Activated effector memory CD4-positive, alpha-beta T cell treated with anti-CD3 and anti-CD28 coated beads, Interleukin-2, amount 50 U/mL, for 16 hours (primary cell): Measurements from ENCODE around the gene CHRNA7.

ENCODE experiments used
- DNase-seq: peaks from one replicate; pipeline ENCODE4 v3.0.0-alpha.2; 2020

The CHRNA7 gene

DNA sequence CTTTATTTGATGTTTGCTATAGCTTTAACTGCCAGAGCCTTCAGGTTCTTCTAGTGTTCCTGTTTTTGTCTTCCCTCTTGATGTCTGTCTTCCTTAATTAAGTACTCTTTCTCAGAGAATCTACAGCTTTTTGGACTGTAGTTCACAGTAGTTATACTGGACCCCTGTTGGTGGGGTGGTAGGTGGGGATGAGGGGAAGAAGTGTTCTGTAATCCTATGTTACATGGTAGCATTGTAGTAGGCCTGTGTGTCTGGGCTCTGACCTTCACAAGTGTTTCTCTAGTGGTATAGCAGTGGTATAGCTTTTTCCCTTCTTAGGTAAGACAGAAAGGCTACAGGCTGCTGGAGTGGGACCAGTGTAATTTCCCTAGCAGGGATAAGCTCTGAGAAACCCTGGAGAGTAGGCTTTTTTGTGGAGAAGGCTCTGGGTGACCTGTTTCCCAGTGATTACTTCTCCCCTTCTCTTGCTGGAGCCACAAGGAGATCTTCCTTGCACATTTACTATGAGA is 59.6 kb downstream of the CHRNA7 start:
- no peak for DNase-seq

DNA sequence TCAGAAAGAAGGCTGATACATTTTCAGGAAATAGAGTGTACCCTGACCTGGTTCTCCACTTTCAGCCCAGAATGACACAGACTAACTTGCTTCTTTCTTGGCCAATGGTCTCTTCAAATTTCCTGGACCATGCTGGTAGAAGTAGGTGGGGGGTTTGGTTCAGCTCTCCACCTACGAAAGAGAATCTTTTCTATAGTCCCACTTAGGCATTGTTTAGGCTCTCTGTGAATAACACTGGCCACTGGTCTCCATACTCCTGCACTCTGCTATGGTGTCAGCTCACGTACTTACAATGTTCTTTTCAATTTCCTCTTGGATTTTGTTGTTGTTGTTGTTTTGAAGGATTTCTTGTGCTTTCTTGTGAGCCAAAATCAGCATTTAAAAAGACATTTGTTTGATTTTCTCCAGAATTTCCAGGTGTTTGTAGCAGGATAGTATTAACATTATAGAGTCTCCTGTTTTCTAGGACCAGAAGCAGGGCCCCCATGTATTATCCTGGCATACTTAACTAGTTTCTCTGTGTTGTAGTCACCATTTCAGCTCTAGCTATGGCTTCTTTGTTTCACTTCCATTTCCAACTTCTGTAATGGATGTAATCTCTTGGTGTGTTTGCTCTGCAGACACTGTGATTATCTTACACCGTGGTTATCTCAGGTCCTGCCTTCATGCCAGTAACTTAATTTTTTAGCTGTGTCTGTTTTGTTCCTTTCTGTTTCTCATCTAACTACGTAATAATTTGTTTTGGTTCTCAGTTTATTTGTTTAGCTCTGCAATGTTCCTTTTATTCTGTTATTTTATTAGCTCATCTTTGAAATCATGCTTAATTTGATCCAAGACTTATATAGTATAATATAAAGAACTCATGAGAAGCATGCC is 61.4 kb downstream of the CHRNA7 start:
- no peak for DNase-seq

DNA sequence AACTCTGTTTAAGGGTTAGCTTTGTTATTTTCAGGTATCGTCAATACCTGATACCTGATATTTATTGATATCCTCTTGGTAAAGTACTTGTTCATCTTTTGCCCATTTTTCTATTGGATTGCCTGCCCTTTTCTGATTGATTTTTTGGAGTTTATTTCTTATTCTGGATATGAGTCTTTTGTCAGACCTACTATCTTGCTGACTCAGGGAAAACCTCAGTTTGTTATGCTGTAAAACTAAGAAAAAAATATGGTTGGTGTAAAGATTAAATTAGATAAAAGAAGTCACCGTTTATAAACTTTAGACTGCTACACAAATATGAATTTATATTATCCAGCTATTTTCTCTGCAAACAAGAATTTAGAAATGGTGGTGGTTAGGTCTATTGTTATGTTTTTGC is 65.9 kb downstream of the CHRNA7 start:
- DNase-seq: no peak

DNA sequence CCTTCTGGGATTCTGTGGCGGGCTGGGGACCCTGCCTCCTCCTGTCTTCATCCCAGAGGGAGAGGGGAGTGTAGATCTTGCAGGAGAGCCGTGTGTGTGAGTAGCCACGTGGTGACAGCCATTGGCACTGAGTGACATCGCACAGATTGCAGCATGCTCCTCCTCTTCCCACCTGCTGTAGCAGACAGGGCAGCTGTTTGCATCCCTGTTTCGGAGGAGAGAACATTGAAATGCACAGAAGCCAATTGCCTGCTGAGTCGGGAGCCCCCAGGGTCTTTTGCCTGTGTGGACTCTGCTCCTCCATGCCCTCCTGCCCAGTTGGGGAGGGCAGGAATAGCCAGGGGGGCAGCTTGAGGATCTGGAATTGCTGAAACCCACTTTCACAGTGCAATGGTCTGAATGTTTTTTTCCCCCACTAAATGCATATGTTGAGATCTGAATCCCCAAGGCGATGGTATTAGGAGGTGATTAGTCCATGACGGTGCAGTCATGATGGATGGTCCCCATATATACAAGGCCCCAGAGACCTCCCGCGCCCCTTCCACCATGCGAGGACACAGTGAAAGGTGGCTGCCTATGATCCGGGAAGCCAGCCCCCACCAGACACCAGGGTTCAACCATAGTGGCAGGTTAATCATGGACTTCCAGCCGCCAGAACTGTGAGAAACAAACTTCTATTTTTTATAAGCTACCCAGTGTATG is 66.8 kb downstream of the CHRNA7 start:
- no peak for DNase-seq

DNA sequence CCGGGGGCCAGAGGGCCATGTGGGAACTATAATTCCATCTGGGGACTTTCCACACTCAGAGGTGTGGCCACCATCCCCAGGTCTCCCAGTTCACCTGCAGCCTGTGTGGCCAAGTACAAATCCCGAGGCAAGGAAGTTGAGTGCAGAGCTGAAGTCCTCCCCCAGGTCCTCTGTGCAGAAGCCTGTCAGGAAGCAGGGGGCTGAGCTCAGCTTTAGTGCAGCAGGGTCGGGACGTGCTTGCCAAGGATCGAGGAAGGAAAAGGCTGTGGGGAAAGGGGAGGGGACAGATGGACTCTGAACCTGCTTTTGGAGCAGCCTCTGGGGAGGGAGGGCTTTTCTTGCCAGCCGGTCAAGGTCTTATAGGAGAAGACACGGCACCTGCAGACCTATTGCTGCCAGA is 67.7 kb downstream of the CHRNA7 start:
- DNase-seq: no peak

DNA sequence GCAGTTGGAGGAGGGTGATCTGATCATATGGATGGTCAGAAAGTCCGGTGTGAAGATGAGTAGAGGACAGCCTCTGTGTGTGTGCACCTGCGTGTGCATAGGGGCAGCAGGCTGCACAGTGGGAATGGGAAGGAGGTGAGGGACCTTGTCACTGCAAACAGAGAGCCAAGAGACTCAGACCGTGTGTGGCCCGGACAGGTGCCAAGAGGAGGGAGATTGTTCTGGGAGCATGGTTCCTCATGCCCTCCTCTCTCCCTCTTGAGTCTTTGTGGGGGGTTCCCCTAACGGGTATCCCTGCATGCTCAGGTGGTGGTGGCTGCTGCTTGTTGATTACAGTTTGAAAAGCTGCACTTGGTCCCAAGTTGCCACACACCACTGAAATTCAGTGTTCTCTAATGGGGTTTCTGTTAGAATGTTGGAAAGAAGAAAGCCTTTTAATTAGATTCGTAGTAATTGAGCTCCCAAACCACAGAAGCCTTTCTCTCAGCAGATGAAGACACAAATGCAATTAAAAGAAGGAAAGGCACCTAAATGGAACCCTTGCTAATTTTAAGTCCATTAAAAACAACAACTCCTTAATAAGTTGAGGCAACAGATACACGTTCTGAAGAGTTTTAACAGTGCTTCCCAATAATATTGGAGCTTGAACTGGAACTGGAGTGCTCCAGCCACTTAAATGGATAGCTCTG is 68.9 kb downstream of the CHRNA7 start:
- no peak for DNase-seq

DNA sequence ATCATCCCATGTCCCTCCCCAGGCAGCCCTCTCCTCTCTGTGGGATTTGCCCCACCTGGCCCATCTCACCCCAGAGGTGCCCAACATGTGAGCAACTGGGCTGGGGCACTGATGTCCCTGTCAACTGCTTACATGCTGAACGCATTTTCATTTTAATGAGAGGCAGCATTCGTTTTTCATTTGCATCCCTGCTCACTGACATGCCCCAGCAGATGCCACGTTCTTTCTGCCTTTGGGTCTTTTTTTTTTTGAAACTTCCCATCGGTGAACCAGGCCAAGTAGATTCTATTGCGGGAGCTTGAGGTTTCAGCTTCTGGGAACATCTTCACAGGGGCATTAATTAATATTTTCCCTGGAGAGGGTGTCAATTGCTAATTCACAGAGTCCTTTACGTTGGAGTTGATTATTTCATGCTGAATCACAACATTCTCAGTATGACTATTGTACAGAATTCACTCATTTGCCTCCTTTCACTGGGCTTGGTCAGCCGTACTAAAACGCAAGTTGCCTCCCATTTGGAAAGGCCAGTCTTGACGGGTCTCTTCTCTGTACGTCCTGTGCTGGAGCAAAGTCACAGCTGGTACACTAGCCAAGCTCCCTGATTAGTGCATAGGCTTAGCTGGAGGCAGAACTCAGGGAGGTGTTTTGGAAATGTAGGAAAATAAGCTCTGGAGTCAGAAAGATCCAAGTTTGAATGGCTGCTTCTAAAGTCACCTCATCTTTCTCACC is 69.8 kb downstream of the CHRNA7 start:
- no peak for DNase-seq

DNA sequence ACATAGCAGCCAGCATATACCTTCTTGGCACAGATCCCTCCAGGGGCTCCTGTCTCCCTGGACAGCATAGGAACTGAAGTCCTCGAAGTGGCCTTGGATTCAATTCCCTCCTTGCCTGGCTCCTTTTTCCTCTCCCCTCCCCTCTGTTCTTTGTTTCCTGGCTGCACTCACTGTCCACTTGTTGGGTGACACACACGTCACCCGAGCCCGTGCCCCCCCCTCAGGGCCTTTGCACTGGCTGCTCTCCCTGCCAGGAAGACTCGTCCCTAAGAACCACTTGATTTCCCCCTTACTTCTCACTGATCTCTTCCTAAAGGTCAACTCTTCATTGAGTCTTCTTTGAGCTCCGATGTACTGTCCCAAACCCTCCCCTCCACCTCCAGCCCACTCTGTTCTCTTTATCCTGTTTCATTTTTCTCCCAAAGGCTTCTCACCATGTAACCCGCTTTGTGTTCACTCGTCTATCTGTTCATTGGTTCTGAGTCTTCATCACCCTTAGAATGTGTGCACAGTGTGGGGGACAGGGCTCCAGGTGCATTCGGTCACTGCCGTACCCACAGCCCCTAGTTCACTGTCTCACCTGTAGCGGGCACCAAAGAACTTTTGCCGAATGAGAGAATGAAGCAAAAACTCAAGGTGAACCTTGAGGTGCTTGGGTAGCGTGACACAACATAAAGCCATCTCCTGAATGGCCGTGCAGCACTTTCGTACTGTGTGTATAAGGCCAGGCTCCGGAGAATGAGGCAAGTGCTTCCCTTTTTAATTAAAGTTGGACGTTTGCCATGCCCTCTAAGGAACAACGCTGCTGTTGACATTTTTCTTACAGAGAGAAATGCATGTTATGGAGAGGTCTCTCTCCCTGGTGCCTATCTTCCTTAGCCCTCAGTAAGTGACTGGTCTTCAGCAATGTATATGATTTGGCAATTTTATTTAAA is 74.0 kb downstream of the CHRNA7 start:
- no peak for DNase-seq

DNA sequence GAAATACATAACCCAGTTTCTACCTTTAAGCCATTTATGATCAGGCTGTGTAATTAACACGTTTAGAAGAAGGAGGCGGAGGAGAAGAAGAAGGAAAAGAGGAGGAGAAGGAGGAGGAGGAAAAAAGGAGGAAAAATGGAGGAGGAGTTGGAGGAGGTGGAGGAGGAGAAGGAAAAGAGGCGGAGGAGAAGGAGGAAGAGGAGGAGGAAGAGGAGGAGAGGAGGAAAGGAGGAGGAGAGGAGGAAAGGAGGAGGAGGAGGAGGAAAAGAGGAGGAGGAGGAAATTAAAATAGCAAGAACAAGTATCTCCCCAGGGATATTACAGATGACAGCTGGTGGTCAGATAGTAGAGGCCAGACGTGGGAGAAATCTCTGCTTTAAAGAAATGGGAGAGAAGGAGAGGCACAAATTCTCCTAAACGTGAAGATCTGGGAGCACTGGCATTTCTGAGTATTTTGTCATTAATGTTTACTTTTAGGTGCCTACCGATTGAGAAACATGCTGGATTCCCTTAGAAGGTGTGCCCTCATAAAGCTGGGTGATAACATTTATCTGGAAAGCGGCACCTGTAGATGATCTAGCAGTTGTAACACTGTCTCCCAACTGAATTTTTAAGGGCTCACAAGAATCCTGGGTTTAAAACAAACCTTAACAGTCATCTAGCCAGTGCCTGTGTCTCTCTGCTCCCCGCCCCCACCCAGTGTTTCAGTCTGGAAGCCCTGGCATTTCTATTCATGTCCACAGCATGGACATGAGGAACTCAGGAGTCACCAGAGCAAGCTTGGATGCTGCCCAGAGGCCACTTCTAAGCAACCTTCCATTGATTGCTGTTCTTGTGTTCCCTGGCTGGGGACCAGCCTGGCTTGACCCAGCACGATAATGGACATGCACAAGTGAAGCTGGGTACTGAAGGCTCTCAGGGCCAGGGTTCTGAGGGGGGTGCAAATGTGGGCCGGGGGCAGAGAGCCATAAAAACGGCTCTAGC is 75.2 kb downstream of the CHRNA7 start:
- DNase-seq: no peak

DNA sequence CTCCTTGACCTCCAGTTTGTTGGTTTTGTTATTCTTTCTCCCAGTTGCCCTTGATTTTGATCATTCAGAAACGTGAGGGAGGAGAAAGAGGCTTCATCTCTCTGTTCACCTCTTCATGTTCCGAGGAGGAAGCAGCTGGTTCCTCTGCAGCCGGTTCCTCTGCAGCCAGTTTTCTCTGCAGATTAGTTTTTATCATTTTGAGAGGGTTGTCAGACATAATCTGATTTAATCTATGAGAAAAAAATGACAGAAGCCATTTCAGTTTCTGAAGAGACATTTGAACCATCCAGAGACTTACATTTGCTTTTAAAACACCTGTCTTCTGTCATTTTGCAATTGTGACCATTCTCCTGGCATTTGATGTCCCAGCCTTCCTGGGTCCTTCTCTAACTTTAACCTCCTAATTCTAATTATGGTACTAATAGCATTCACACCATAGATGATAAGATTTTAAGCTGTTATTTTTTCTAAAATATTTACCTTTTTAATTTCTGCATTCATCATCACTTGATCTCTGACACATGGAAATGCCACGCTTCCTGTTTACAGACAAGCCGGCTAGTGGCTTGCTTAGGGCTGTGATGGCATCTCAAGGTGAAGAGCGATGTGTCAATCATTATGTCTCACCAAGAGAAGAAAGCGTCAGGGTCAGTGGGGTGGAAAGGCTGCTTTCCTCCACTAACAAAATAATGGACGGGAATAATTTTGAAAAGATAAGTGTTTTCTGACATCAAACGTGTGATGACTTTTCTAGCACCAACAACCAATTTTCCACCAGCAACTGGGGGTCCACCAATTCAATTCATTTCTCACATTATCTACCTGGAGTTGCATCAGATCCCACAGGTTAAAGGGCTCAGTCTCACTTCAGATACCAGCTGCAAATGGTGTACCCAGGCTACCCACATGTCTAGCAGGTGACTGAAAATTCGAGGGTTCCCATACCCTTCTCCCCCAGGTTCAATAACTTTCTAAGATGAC is 76.4 kb downstream of the CHRNA7 start:
- DNase-seq: no peak

DNA sequence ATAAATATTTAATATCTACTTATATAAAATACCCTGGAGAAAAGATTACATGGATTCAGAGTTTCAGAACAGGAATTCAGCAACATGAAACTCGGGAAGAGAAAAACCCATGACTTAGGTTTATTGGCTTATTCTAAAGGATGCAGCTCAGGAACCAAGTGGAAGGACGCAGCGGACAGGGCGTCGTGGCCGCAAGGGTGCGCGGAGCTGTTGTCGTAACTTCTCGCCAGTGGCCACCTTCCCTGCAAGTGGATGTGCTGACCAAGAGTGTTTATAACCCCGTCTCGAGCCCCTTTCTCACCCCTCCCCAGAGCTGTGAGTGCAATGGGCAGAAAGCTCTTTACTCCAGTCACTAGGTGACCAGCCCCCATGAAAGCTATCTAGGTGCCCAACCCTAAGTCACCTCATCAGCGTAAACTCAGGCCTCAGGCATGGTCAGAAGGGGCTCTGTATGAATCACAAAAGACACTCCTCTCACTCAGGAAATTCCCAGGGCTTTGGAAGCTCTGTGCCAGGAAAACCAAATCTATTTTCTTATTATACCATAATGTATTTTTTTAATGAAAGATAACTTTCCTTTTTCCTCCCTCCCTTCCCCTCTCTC is 77.3 kb downstream of the CHRNA7 start:
- DNase-seq: no peak

DNA sequence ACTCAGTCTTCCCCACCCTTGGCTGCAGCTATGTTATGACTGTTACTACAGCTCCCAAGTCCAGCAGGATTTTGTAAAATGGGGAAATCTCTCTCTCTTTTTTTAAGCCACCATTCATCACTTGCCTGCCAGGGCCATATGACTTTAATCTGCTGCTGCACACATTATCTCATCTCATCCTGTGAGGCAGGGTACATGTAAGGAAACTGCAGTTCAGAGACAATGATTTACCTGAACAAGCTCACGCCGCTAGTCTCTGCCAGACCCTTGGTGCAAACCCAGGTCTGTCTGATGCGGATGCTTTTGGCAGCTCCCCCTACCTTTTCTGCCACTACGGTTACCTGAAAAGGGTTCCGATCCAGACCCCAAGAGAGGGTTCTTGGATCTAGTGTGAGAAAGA is 78.3 kb downstream of the CHRNA7 start:
- no peak for DNase-seq

DNA sequence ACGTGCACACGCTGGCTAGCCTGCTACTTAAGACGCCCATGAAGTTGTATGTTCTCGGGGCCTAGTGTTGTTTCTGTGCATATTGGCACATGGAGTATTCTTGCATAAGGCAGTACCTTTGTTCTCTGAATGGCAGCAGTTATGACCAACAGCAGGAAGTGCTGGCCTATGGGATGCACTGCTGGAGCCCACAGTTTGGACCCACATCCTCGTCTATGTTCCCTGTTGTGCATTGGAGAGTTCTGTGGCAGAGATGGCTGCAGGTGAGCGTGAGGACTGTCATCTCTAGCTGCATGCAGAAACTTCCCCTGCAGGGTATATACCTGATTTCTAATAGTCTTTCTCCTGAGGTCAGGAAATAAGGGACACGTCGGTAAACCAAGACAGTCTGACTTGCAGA is 81.8 kb downstream of the CHRNA7 start:
- no peak for DNase-seq

DNA sequence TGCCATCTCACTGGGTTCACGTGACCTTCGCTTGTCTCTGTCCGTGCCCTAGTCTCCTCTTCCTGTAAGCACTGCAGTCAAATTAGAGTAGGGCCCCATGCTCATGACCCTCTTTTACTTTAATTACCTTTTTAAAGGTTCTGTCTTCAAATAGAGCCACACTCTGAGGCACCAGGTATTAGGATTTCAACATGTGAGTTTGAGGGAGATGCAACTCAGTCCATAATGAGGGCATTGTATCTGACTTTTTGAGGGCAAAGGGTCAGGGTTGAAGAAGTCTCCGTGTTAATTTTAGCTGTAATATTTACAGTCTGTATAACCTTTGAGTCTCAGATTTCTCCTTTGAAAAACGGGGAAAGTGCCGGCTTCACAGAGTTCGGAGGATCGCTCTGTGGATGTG is 82.9 kb downstream of the CHRNA7 start:
- DNase-seq: no peak

DNA sequence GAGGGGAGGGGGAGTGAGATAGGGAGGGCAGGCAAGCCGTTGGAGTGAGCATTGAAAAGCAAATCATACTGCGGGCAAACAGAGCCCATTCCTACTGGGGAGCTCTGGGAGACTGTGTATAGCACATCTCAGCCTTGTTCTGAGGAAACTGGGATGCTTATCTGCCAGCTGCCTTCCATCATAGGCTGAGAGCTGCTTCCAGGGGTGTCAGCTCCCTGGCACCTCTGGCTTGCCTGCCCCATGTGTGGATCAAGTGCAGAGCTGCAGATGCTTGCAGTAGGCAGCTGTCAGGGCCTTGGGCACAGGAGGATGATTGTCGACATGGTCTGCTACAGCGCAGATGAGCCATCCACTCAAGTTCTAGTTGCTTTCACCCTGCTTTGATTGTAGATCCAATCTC is 86.8 kb downstream of the CHRNA7 start:
- no peak for DNase-seq

DNA sequence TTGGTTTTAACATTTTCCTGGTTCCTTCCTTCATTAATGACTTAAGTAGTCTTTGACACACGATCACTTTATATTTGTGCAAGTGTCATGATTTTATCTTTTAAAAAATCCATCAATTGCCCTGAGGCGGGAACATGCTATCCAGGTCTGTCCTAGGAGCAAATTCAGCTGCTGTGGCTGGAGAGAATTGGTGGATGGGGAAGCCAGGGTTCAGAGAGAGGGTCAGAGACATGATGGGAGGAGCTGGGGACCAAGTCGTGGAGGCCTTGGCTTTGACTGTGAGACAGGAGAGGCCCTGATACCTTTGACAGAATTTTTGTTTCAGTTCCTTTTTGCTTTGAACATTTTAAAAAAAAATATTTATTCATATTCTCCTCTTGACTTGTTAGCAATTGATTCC is 89.0 kb downstream of the CHRNA7 start:
- no peak for DNase-seq

DNA sequence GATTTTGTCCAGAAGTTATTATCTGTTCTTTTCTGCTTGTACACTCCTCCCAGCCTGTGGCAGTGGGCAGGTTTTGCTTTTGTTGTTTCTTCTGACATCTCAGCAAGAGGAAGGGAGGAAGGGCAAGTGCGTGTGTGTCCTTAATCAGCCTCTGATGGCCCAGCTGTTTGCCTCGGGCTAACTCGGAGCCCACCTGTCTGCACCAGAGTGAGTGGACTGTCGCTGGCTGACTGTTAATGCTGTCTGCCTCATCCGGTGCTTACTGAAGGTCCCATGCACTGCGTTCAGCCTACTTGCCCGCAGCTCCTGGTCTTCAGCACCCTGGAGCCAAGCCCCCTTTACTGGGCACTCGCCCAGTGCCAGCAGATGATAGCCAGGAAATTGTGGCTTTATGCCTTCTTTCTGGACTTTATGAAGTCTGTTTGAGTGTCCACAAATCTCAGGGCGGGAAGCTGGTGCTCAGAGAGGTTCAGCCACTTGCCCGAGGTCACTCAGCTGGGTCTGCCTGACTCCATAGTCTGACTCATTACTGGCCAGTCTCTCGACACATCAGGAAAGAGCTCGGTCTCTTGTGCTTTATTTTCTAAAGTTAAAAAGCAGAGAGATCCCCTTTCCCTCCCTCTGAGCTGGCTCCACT is 89.5 kb downstream of the CHRNA7 start:
- no peak for DNase-seq
